ENCODE results near the gene FOCAD.

FOCAD gene

GRCh38 chr9:21042466-21042865 lies 358.4 kb downstream of the FOCAD start:
- no peak overlapping the region for H3K4me3 Mint-ChIP-seq
- H3K36me3 Mint-ChIP-seq: no peaks in the 10 kb centered on the region
- H3K27ac Mint-ChIP-seq: no peak overlapping the region
- no peak for DNase-seq
- no peak for ATAC-seq (replicated peaks)
- peaks cover 0 to 3% of the 10 kb centered on the region in 2 donors for H3K4me1 Mint-ChIP-seq
- no peaks in the 10 kb centered on the region for H3K27me3 Mint-ChIP-seq
- peaks cover 0 to 2% of the 10 kb centered on the region in 2 donors for H3K9me3 Mint-ChIP-seq

GRCh38 chr9:21043841-21044240 lies 359.8 kb downstream of the FOCAD start:
- DNase-seq (no peak), ATAC-seq (replicated peaks) (no peak)
- Mint-ChIP-seq H3K4me1 (peaks cover 0 to 4% of the 10 kb centered on the region in 2 donors), H3K4me3 (no peak overlapping the region), H3K9me3 (peaks cover 0 to 2% of the 10 kb centered on the region in 2 donors), H3K27ac (no peak overlapping the region), H3K36me3 (no peaks in the 10 kb centered on the region), H3K27me3 (no peaks in the 10 kb centered on the region)
